ENCODE results near the gene ZSWIM4. TPM values are rescaled to one million over a fixed set of nuclear protein-coding genes. Genes with fewer than 3 reads are reported as not detected.

ZSWIM4 gene
- total and polyA plus RNA-seq, 2 of the 13 experiments (the other 11 are each of a cell fraction or from before 2014, with no cell fraction given): 0.33 to 0.86 TPM

- peak; percentile 68 for TF ChIP-seq NFYC (CRISPR knock-in tag; IDR thresholded peaks at IDR 0.05)
- no peak; the same call in 1 of the 2 replicates for TF ChIP-seq NR1H2 (CRISPR knock-in tag; IDR thresholded peaks at IDR 0.05; ENCODE audit: borderline replicate concordance, low read depth)
- TF ChIP-seq TAF1 (CRISPR knock-in tag; IDR thresholded peaks at IDR 0.05): peak; percentile 86
- peak; percentile 73 for TF ChIP-seq ZNF331 (CRISPR knock-in tag; IDR thresholded peaks at IDR 0.05)
- TF ChIP-seq CERS6 (CRISPR knock-in tag; IDR thresholded peaks at IDR 0.05): no peak
- no peak for TF ChIP-seq HNRNPK (IDR thresholded peaks at IDR 0.05; ENCODE audit: low read depth, low read length, poor library complexity, severe bottlenecking)
- 0 out of 2 replicates have a peak, but pooled peaks have one; percentile 73 for TF ChIP-seq DMTF1 (CRISPR knock-in tag; IDR thresholded peaks at IDR 0.05)
- TF ChIP-seq CSRNP2 (CRISPR knock-in tag; conservative IDR thresholded peaks at IDR 0.05; ENCODE audit: low read depth): no peak
- no peak for TF ChIP-seq ZNF543 (CRISPR knock-in tag; IDR thresholded peaks at IDR 0.05)
- TF ChIP-seq FOXO1 (CRISPR knock-in tag; IDR thresholded peaks at IDR 0.05): peak; percentile 69
- TF ChIP-seq GZF1 (CRISPR knock-in tag; IDR thresholded peaks at IDR 0.05): no peak
- no peak for TF ChIP-seq ZFP37 (CRISPR knock-in tag; IDR thresholded peaks at IDR 0.05; ENCODE audit: borderline replicate concordance)
- TF ChIP-seq U2AF1 (optimal IDR thresholded peaks at IDR 0.05; ENCODE audit: low read depth, low read length): no peak
- no peak for TF ChIP-seq PAX8 (CRISPR knock-in tag; IDR thresholded peaks at IDR 0.05; ENCODE audit: borderline replicate concordance)
- peak; percentile 48 for TF ChIP-seq XRCC5 (optimal IDR thresholded peaks at IDR 0.05; ENCODE audit: low read length)
- no peak for TF ChIP-seq ZFP41 (CRISPR knock-in tag; IDR thresholded peaks at IDR 0.05; ENCODE audit: borderline replicate concordance)
- peak; percentile 63; the same call in 1 of the 2 replicates for TF ChIP-seq ZNF280D (CRISPR knock-in tag; IDR thresholded peaks at IDR 0.05)
- no peak for TF ChIP-seq ZNF484 (CRISPR knock-in tag; IDR thresholded peaks at IDR 0.05; ENCODE audit: borderline replicate concordance, low read depth)
- TF ChIP-seq GPBP1L1 (CRISPR knock-in tag; IDR thresholded peaks at IDR 0.05): no peak
These were observed 20.7 kb upstream of the ZSWIM4 start, which contains the start of gene C19orf53 (continued) for GRCh38 chr19:13774217-13775191.
